ENCODE data around the gene LINC00632. TPM values are rescaled to one million over a fixed set of nuclear protein-coding genes. Genes with fewer than 3 reads are reported as not detected.
A peak's percentile ranks its signal among the peaks of the same experiment; 100 is the strongest.

Gene LINC00632
- polyA plus RNA-seq, 2 of the 4 experiments (the other 2 are of a cell fraction), result 2.3 to 23.9 TPM

GRCh38 chrX:140744085-140744484 is 34.5 kb downstream of the LINC00632 start (continued):
- TF ChIP-seq NFE2L2 (conservative IDR thresholded peaks at IDR 0.05; ENCODE audit: low read length) (no peak), FOSL2 (IDR thresholded peaks at IDR 0.05) (no peak), FOSL2 (CRISPR knock-in tag; IDR thresholded peaks at IDR 0.05) (no peak)

GRCh38 chrX:140756941-140757340 is 47.4 kb downstream of the LINC00632 start:
- ATAC-seq, result no peak
- no peak overlapping the region for H3K4me2 ChIP-seq
- ChIA-PET POLR2A (no interaction called here), CTCF (no interaction called here)
- H3K27ac ChIP-seq, result no peak overlapping the region
- no peak overlapping the region for H3K4me3 ChIP-seq
- DNase-seq (ENCODE audit: low read depth in 1 of 2, low spot score in 1 of 2), result no peak
- TF ChIP-seq ZSCAN20 (CRISPR knock-in tag; IDR thresholded peaks at IDR 0.05), result no peak
- TF ChIP-seq RNF2 (IDR thresholded peaks at IDR 0.05; ENCODE audit: borderline replicate concordance, low read depth), result no peak
- TF ChIP-seq HMGXB4 (CRISPR knock-in tag; IDR thresholded peaks at IDR 0.05; ENCODE audit: borderline replicate concordance), result no peak
- TF ChIP-seq HOXB5 (CRISPR knock-in tag; IDR thresholded peaks at IDR 0.05), result no peak
- TF ChIP-seq SREBF2 (IDR thresholded peaks at IDR 0.05), result no peak
- no peak for TF ChIP-seq MAFK (IDR thresholded peaks at IDR 0.05; ENCODE audit: partially characterized antibody)
- TF ChIP-seq CHD2 (IDR thresholded peaks at IDR 0.05; ENCODE audit: low read length, partially characterized antibody), result no peak
- no peak for TF ChIP-seq NR3C1 (IDR thresholded peaks at IDR 0.05)
- TF ChIP-seq ATOH8 (CRISPR knock-in tag; IDR thresholded peaks at IDR 0.05; ENCODE audit: low read depth), result no peak
- TF ChIP-seq MYC (IDR thresholded peaks at IDR 0.05; ENCODE audit: borderline replicate concordance, low read length), result no peak
- no peak for TF ChIP-seq ZC3H11A (IDR thresholded peaks at IDR 0.05)
- no peak for TF ChIP-seq HEYL (CRISPR knock-in tag; IDR thresholded peaks at IDR 0.05)
- TF ChIP-seq EP300 (IDR thresholded peaks at IDR 0.05), result no peak
- TF ChIP-seq NPAS2 (CRISPR knock-in tag; IDR thresholded peaks at IDR 0.05; ENCODE audit: borderline replicate concordance), result no peak
- TF ChIP-seq HOXB13 (CRISPR knock-in tag; IDR thresholded peaks at IDR 0.05; ENCODE audit: low read depth), result no peak
- 23% methylated on average over 6 of the region's 6 CpGs for WGBS (ENCODE audit: missing lambda C conversion rate)
- H3K4me1 ChIP-seq, result no peaks in the 10 kb centered on the region
- no peak for FAIRE-seq
- H3K9me3 ChIP-seq, result no peaks in the 10 kb centered on the region

GRCh38 chrX:140762061-140762460 is 52.5 kb downstream of the LINC00632 start:
- 2% methylated on average over 7 of the region's 7 CpGs for WGBS (ENCODE audit: missing lambda C conversion rate)
- Histone ChIP-seq H3K27ac (no peak overlapping the region), H3K9me3 (no peaks in the 10 kb centered on the region), H3K4me3 (no peak overlapping the region), H3K4me2 (peak overlapping the region; percentile 50), H3K4me1 (no peaks in the 10 kb centered on the region; the same call in 2 of the 3 replicates)
- peak; percentile 42; the same call in 2 of the 3 replicates for TF ChIP-seq SMC3 (IDR thresholded peaks at IDR 0.05)
- TF ChIP-seq CTCF (IDR thresholded peaks at IDR 0.05), result peak; percentile 62
- peak; percentile 69 to 73 for TF ChIP-seq RAD21 (conservative IDR thresholded peaks at IDR 0.05 in 1 of 2, IDR thresholded peaks at IDR 0.05 in 1 of 2)
- no peak for TF ChIP-seq POLR2AphosphoS2 (conservative IDR thresholded peaks at IDR 0.05; ENCODE audit: low read length)
- DNase-seq (ENCODE audit: low read depth in 1 of 2, low spot score in 1 of 2) (peak; percentile 21 to 68), FAIRE-seq (no peak), ATAC-seq (peak; percentile 64 to 73)
- CTCF ChIA-PET, result interaction anchor here (0.6 to 1.7 kb wide), 7 partner anchors 8 to 1841 kb away, joined by 3 to 5 read pairs (median 3); no protein-coding TSS in a partner anchor
- POLR2A ChIA-PET, result no interaction called here
